Endothelial cell of umbilical vein (primary cell): ENCODE results near the gene ORAI3. TPM values are rescaled to one million over a fixed set of nuclear protein-coding genes. Genes with fewer than 3 reads are reported as not detected.

ENCODE experiments used
- BruUV-seq: library from RNA; stranded (reverse); fragments of 400-500 nt; replicated peaks from 2 replicates; lab custom pipeline; 2021; lab: Mats Ljungman, UMichigan
- CTCF ChIA-PET: fragments of 300-600, 350-600 bp; sonication (Branson Sonifier 250); formaldehyde crosslinking; loops from one replicate; lab custom pipeline; 2021; ENCODE audit warnings: antibody characterized with exemption, inconsistent platforms; lab: Charles Lee
- POLR2A ChIA-PET: fragments of 300-600, 350-600 bp; sonication (Branson Sonifier 250); formaldehyde crosslinking; loops from one replicate; lab custom pipeline; 2021; ENCODE audit warnings: antibody characterized with exemption, inconsistent platforms; lab: Charles Lee
- DNase-seq: peaks from one replicate; pipeline ENCODE4 v3.0.0-alpha.2; 2011; ENCODE audit warnings: low read depth, low spot score
- FAIRE-seq: peaks from 2 replicates; lab custom pipeline; 2011; peaks lifted over from hg19 to GRCh38; lab: Jason Lieb, UNC
- H2AFZ ChIP-seq: 2 replicates; pipeline ENCODE4 v1.6.0; 2012; ENCODE audit warnings: low read depth, low read length, control low read depth, inconsistent platforms
- H3K27ac ChIP-seq: 2 replicates; pipeline ENCODE4 v1.5.1; 2011; ENCODE audit warnings: low read depth, mild to moderate bottlenecking, control low read depth, low read length, moderate library complexity; ENCODE audit not compliant: insufficient read depth
- H3K27me3 ChIP-seq, 2 experiments: 2 replicates each; pipeline versions ENCODE4 v1.6.0 to v1.6.1; 2011; ENCODE audit warnings: low read length in 2 of 2, mixed read lengths in 1 of 2; ENCODE audit not compliant: control insufficient read depth in 2 of 2, insufficient read depth in 2 of 2
- H3K36me3 ChIP-seq, 2 experiments: 2 replicates in 1 of 2; 3 replicates in 1 of 2; pipeline ENCODE4 v1.5.1; 2011; ENCODE audit warnings: low read length in 2 of 2, mild to moderate bottlenecking in 1 of 2, moderate library complexity in 1 of 2; ENCODE audit not compliant: control insufficient read depth in 2 of 2, insufficient read depth in 2 of 2; ENCODE audit errors: extremely low read depth in 1 of 2
- H3K4me1 ChIP-seq: 3 replicates; pipeline ENCODE4 v1.5.1; 2011; ENCODE audit warnings: mild to moderate bottlenecking, low read length; ENCODE audit not compliant: control insufficient read depth, insufficient read depth; ENCODE audit errors: extremely low read depth
- H3K4me2 ChIP-seq: 2 replicates; pipeline ENCODE4 v1.6.1; 2011; ENCODE audit warnings: low read length, control low read depth, mixed read lengths; ENCODE audit not compliant: insufficient read depth
- H3K4me3 ChIP-seq, 3 experiments: fragments of 200-600 bp in 1 of 3; sonication (generic), shearing (Covaris generic) in 1 of 3; replicated peaks in 1 of 3; 2 replicates each; pipeline ENCODE4 v1.5.1; 2011 to 2016; ENCODE audit warnings: control low read depth in 3 of 3, low read length in 3 of 3, mild to moderate bottlenecking in 2 of 3, inconsistent platforms in 1 of 3, low read depth in 1 of 3, moderate library complexity in 1 of 3; ENCODE audit not compliant: insufficient read depth in 1 of 3
- H3K79me2 ChIP-seq: 2 replicates; pipeline ENCODE4 v1.6.0; 2012; ENCODE audit warnings: low read length, inconsistent platforms; ENCODE audit not compliant: control insufficient read depth, insufficient read depth
- H3K9ac ChIP-seq: replicated peaks from 2 replicates; pipeline ENCODE3; 2011; ENCODE audit warnings: low read length, control low read depth; ENCODE audit not compliant: insufficient read depth; ENCODE audit errors: extremely low read depth
- H3K9me1 ChIP-seq: replicated peaks from 3 replicates; pipeline ENCODE4 v1.6.0; 2011; ENCODE audit warnings: mild to moderate bottlenecking, low read length; ENCODE audit not compliant: control insufficient read depth, insufficient read depth; ENCODE audit errors: extremely low read depth
- H3K9me3 ChIP-seq: replicated peaks from 2 replicates; pipeline ENCODE4 v1.5.1; 2012; ENCODE audit warnings: low read length, inconsistent platforms; ENCODE audit not compliant: control insufficient read depth, insufficient read depth
- H4K20me1 ChIP-seq: replicated peaks from 2 replicates; pipeline ENCODE3; 2011; ENCODE audit warnings: mild to moderate bottlenecking, low read length; ENCODE audit not compliant: control insufficient read depth, insufficient read depth; ENCODE audit errors: extremely low read depth
- FOS ChIP-seq: IDR thresholded peaks from 2 replicates; pipeline ENCODE4 v1.6.1; 2011; ENCODE audit warnings: mild to moderate bottlenecking, low read length, moderate library complexity, borderline replicate concordance; ENCODE audit not compliant: insufficient read depth
- JUN ChIP-seq: IDR thresholded peaks from 2 replicates; pipeline ENCODE4 v1.6.1; 2011; ENCODE audit warnings: borderline replicate concordance, low read depth; ENCODE audit not compliant: insufficient read length, insufficient read depth
- MYC ChIP-seq: IDR thresholded peaks from one replicate; pipeline ENCODE4 v1.6.1; 2011; ENCODE audit warnings: mild to moderate bottlenecking, low read depth, low read length
- POLR2AphosphoS5 ChIP-seq: IDR thresholded peaks from 2 replicates; pipeline ENCODE4 v1.6.1; 2012; ENCODE audit warnings: low read depth, mild to moderate bottlenecking, control low read depth, low read length, moderate library complexity; ENCODE audit not compliant: insufficient read depth
- dilution Hi-C: fragments of 300-500 bp; cut with MboI; formaldehyde crosslinking; loops from one replicate; pipeline ENCODE4 v1.15.0; 2019; ENCODE audit warnings: low sequenced_read_pairs; ENCODE audit not compliant: extremely low pct_ligation_motif_present
- intact Hi-C: fragments of 100-400 bp; cut with micrococcal nuclease; formaldehyde crosslinking; loops from one replicate; pipeline ENCODE4 v1.10.0; 2022
- polyA plus RNA-seq, 4 experiments: library from polyadenylated mRNA; depleted of rRNA in 3 of 4; stranded (reverse) in 3 of 4; unstranded in 1 of 4; fragments of >200 nt; gene quantifications; 2 replicates each; pipeline versions ENCODE4 v1.2.1 to v1.2.3, GENCODE V29; 2011 to 2012; ENCODE audit warnings: missing spikeins in 1 of 4
- total RNA-seq: library from RNA; stranded (reverse); gene quantifications from 2 replicates; pipeline ENCODE4 v1.2.3, GENCODE V29; 2021
- TF ChIP-seq, protein P1 (sequence below): IDR thresholded peaks from 2 replicates; pipeline ENCODE4 v1.6.1; 2011; ENCODE audit not compliant: insufficient read depth, insufficient read length

ORAI3 gene
- total and polyA plus RNA-seq, 2 donors (not counting 3 experiments of a cell fraction or from before 2014, with no cell fraction given), result 17.6 to 25.4 TPM

DNA sequence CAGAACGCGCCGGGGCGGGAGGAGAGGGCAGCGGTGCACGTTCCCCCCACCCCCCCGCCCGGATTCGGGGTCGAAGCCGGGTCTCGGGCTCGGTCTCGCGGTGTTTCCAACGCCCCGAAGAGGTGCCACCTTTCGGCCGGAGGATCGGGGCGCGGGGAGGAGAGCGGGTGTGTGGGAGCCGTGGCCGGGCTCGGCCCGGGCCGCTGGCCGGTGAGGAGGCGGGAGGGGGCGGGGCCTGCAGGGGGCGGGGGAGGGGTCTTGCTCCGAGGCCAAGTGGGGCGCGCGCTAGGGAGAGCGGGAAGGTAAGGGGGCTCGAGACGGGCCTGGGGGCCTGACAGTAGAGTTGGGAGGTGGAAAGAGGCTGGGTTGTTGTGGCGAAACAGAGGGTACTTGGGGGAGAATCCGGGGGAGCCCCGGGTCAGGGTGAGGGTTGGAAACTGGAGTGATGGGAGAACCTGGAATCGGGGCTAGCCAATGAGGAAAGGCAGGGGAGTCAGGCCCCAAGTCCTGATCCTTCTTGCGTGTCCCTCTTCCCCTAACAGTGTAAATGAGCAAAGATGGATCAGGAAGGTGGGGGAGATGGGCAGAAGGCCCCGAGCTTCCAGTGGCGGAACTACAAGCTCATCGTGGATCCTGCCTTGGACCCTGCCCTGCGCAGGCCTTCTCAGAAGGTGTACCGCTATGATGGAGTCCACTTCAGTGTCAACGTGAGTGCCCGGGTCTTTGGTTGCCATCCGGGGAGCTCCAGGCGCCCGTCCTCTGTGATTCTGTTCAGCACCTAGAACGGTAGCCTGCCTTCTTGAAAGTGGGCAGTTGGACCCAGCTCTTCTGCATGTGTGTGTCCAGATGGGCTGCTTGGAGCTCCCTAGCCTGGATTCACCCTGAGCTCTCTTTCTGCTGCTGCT lies 9.6 kb downstream of the ORAI3 start:
- H3K36me3 ChIP-seq, result peaks cover 23 to 26% of the 10 kb centered on the region in 2 experiments
- peak overlapping the region; percentile 75 for H3K4me2 ChIP-seq
- TF ChIP-seq JUN (no peak), POLR2AphosphoS5 (no peak), MYC (no peak)
- TF ChIP-seq, protein P1, sequence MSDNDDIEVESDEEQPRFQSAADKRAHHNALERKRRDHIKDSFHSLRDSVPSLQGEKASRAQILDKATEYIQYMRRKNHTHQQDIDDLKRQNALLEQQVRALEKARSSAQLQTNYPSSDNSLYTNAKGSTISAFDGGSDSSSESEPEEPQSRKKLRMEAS, result no peak
- peaks cover 12% of the 10 kb centered on the region for H3K4me1 ChIP-seq
- no peak overlapping the region for H2AFZ ChIP-seq
- H3K27me3 ChIP-seq, result no peaks in the 10 kb centered on the region
- H4K20me1 ChIP-seq, result no peaks in the 10 kb centered on the region
- CTCF ChIA-PET, result interaction anchor here (1.0 kb wide), 2 partner anchors 114 to 911 kb away, joined by 3 to 4 read pairs; no protein-coding TSS in a partner anchor
- peak overlapping the region; percentile 33 to 67 (median 54) for H3K4me3 ChIP-seq
- no TSS peak for BruUV-seq
- intact Hi-C loops (no loop called here), dilution Hi-C loops (no loop called here)
- FAIRE-seq (peak; percentile 15), DNase-seq (peak; percentile 34)
- H3K9ac ChIP-seq, result peak overlapping the region; percentile 97
- no peaks in the 10 kb centered on the region for H3K9me3 ChIP-seq
- H3K9me1 ChIP-seq, result no peaks in the 10 kb centered on the region
- H3K79me2 ChIP-seq, result peaks cover 14% of the 10 kb centered on the region
- POLR2A ChIA-PET, result no interaction called here
- H3K27ac ChIP-seq, result no peak overlapping the region

DNA sequence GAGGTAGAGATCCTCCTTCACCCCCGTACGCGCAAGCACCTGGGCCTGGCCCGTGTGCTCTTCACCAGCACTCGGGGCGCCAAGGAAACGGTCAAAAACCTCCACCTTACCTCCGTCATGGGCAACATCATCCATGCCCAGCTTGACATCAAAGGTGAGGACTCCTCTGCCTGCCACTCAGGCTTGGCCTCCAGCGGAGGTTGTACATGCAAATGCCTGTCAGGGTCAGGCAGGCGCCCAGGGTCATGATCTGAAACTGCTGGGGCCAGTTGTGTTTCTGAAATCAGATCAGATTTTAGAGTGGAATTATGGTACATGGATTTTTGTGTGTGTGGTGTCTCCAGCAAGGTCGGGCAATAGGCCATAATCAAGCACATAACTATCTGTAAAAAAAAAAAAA lies 12.5 kb downstream of the ORAI3 start:
- DNase-seq, result no peak
- CTCF ChIA-PET, result no interaction called here
- Histone ChIP-seq H3K79me2 (peaks cover 14% of the 10 kb centered on the region), H3K4me3 (no peak overlapping the region), H3K36me3 (peaks cover 26 to 47% of the 10 kb centered on the region in 2 experiments), H3K4me1 (peaks cover 8% of the 10 kb centered on the region), H2AFZ (no peak overlapping the region), H3K27me3 (no peaks in the 10 kb centered on the region), H4K20me1 (no peaks in the 10 kb centered on the region), H3K9ac (no peak overlapping the region), H3K9me3 (no peaks in the 10 kb centered on the region), H3K4me2 (no peak overlapping the region), H3K27ac (no peak overlapping the region), H3K9me1 (no peaks in the 10 kb centered on the region)
- no TSS peak for BruUV-seq
- no peak for TF ChIP-seq JUN
- TF ChIP-seq FOS, result no peak
- TF ChIP-seq, protein P1, result no peak
- no peak for TF ChIP-seq MYC
- no peak for TF ChIP-seq POLR2AphosphoS5
- dilution Hi-C loops, result no loop called here
- intact Hi-C loops, result no loop called here
- FAIRE-seq, result no peak
- POLR2A ChIA-PET, result no interaction called here
